Measurements from ENCODE around the gene SLC36A1.

DNA sequence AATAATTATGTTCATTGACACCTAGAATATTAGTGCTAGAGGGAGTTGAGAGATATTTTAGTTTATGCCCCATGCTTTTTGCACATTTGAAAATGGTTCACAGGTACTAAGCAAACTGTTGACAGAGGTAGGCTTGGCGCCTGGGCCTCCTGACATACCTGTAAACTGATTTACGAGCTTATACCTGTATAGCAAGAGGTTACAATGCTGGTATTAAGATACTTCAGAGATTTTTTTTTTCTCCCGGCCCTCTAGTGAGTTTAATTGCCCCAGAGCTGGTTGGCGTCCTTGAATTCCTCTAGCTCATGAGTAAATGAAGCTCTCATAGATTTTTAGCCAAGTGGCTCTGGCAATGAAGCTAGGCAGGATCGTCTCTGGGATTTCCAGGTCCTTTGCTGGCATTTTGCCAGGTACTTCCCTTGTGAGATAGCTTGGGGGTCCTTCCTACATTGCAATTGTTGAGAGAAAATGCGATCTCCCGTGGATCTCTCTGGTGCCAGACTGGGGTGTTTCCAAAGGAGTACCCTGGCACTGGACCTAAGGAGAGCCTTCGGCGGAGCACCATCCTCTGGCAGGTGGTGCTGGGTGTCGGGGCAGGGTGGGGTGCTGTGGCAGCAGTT lies 9.0 kb downstream of the SLC36A1 start:
- TF ChIP-seq ELF4 (IDR thresholded peaks at IDR 0.05), result no peak
- TF ChIP-seq SP1 (IDR thresholded peaks at IDR 0.05), result no peak

Measured in HEK293T (cell line).